ENCODE measurements around the gene CHKB. TPM values are rescaled to one million over a fixed set of nuclear protein-coding genes. Genes with fewer than 3 reads are reported as not detected.

The CHKB gene
- total and polyA plus RNA-seq, 2 of the 8 experiments (the other 6 are each of a cell fraction or from before 2014, with no cell fraction given), result 27.9 to 42.2 TPM

- Histone ChIP-seq H2BK20ac (ENCODE audit: low read length) (no peak overlapping the region), H4K5ac (ENCODE audit: insufficient read length, low read depth, low read length) (no peak overlapping the region), H2AK5ac (ENCODE audit: low read depth, low read length) (no peak overlapping the region), H3K4ac (replicated peaks; ENCODE audit: insufficient read length, low read depth, low read length) (no peak overlapping the region), H3K9me3 (ENCODE audit: insufficient read depth in 2 of 2, low read depth in 1 of 2, low read length in 1 of 2) (no peaks in the 10 kb centered on the region), H3K9ac (replicated peaks in 1 of 4; ENCODE audit: extremely low read depth in 1 of 4, low read depth in 3 of 4, low read length in 3 of 4) (no peak overlapping the region), H3K23ac (ENCODE audit: insufficient read length) (no peak overlapping the region), H4K91ac (replicated peaks; ENCODE audit: insufficient read length, low read length) (no peak overlapping the region), H3K4me2 (ENCODE audit: insufficient read depth in 1 of 2, low read depth in 2 of 2, low read length in 2 of 2) (peak overlapping the region; percentile 29 to 64), H3K79me1 (ENCODE audit: low read depth, low read length) (no peaks in the 10 kb centered on the region), H3K14ac (ENCODE audit: insufficient read length) (no peak overlapping the region), H4K8ac (ENCODE audit: extremely low read depth, insufficient read depth, low read length) (peak overlapping the region; percentile 51; the same call in 1 of the 2 replicates), H3K27me3 (replicated peaks in 1 of 4; ENCODE audit: control insufficient read depth in 3 of 4, extremely low read depth in 1 of 4, insufficient read depth in 3 of 4, low read length in 3 of 4) (peaks cover 54 to 77% (median 65%) of the 10 kb centered on the region in 4 experiments; a peak in 6 of 7 replicates), H3K23me2 (ENCODE audit: low read depth, low read length) (peaks cover 2% of the 10 kb centered on the region; the same call in 1 of the 2 replicates), H3K36me3 (ENCODE audit: control insufficient read depth in 2 of 4, insufficient read depth in 4 of 4, low read length in 3 of 4) (peaks cover 0 to 3% (median 0%) of the 10 kb centered on the region in 4 experiments; a peak in 1 of 8 replicates), H3K56ac (replicated peaks; ENCODE audit: insufficient read length, low read depth, low read length) (no peak overlapping the region), H3K79me2 (ENCODE audit: control insufficient read depth in 1 of 2, insufficient read depth in 2 of 2, low read length in 2 of 2) (no peaks in the 10 kb centered on the region), H3K18ac (ENCODE audit: extremely low read depth, low read length) (no peak overlapping the region), H2BK12ac (ENCODE audit: low read depth, low read length) (no peak overlapping the region), H2BK120ac (replicated peaks; ENCODE audit: low read depth, low read length) (no peak overlapping the region), H2BK15ac (ENCODE audit: low read length) (no peak overlapping the region), H3K4me1 (replicated peaks in 1 of 4; ENCODE audit: control insufficient read depth in 3 of 4, insufficient read depth in 4 of 4, low read length in 3 of 4) (peaks cover 0 to 16% (median 4%) of the 10 kb centered on the region in 4 experiments; a peak in 5 of 7 replicates), H2BK5ac (ENCODE audit: low read depth, low read length) (no peak overlapping the region), H4K20me1 (replicated peaks in 1 of 2; ENCODE audit: control insufficient read depth in 1 of 2, insufficient read depth in 2 of 2, low read length in 2 of 2) (peaks cover 11 to 15% of the 10 kb centered on the region in 2 experiments), H2AFZ (ENCODE audit: low read length) (no peak overlapping the region), H3K4me3 (ENCODE audit: extremely low read depth in 1 of 4, insufficient read depth in 2 of 4, low read depth in 3 of 4, low read length in 4 of 4) (peak overlapping the region in 3 of 4 experiments; percentile 26 to 55 (median 27); a peak in 6 of 8 replicates), H3K27ac (ENCODE audit: low read depth, low read length) (no peak overlapping the region)
- TF ChIP-seq MAX (IDR thresholded peaks at IDR 0.05), result 0 out of 2 replicates have a peak, but pooled peaks have one; percentile 29
- peak; percentile 37 for TF ChIP-seq RNF2 (IDR thresholded peaks at IDR 0.05; ENCODE audit: borderline replicate concordance, low read depth, low read length, missing control alignments, poor library complexity, severe bottlenecking)
- 0 out of 2 replicates have a peak, but pooled peaks have one; percentile 9 for TF ChIP-seq E2F6 (IDR thresholded peaks at IDR 0.05)
- TF ChIP-seq CHD1 (IDR thresholded peaks at IDR 0.05; ENCODE audit: low read depth, low read length), result no peak
- peak; percentile 91 for TF ChIP-seq EZH2 (IDR thresholded peaks at IDR 0.05; ENCODE audit: low read depth, low read length, severe bottlenecking)
- TF ChIP-seq KDM4A (IDR thresholded peaks at IDR 0.05; ENCODE audit: low read depth, low read length, severe bottlenecking), result peak; percentile 55
- TF ChIP-seq SUZ12 (IDR thresholded peaks at IDR 0.05; ENCODE audit: low read length), result peak; percentile 92
- no peak for TF ChIP-seq CREB1 (IDR thresholded peaks at IDR 0.05)
- TF ChIP-seq CBX5 (IDR thresholded peaks at IDR 0.05; ENCODE audit: low read depth, low read length), result no peak
- CTCF ChIA-PET (ENCODE audit: partially characterized antibody), result interaction anchor here (0.7 to 2.5 kb wide), 5 partner anchors 9 to 25 kb away, joined by 3 to 9 read pairs (median 3); partner anchors contain the start of gene CPT1B
- DNase-seq (ENCODE audit: low read depth in 1 of 2, low spot score in 2 of 2), result no peak
- 5% methylated on average over 22 of the region's 70 CpGs; no CpG with 5 or more reads in 1 of the 2 experiments for WGBS, 2 experiments (ENCODE audit: extremely low coverage in 1 of 2, insufficient coverage in 1 of 2, insufficient read length in 1 of 2, insufficient replicate concordance in 2 of 2, low coverage in 1 of 2, low lambda C conversion rate in 2 of 2, missing lambda C conversion rate in 1 of 2)
- no peak for FAIRE-seq
- POLR2A ChIA-PET (ENCODE audit: partially characterized antibody), result interaction anchor here (1.0 kb wide), 1 partner anchor 60 kb away, joined by 4 read pairs; no protein-coding TSS in a partner anchor
These were observed 21.0 kb upstream of the CHKB start for GRCh38 chr22:50603511-50604255.
